Body of pancreas (tissue), 4 donors: Measurements from ENCODE around the gene ZNF528. TPM values are rescaled to one million over a fixed set of nuclear protein-coding genes. Genes with fewer than 3 reads are reported as not detected.

Source experiments
- ATAC-seq: fragments of 150-250 bp; one replicate; pipeline ENCODE4 v1.9.1; 2016
- DNase-seq, 4 donors: peaks; one replicate each; pipeline ENCODE4 v3.0.0-alpha.2; 2019
- H3K27ac ChIP-seq, 4 donors: fragments of 200-600 bp; sonication (generic); 1 replicate in 3 of 4; 2 replicates in 1 of 4; pipeline versions ENCODE4 v1.5.1 to v1.6.1; 2016 to 2019; ENCODE audit warnings: mild to moderate bottlenecking in 1 of 4, mixed read lengths in 1 of 4, moderate library complexity in 1 of 4
- H3K27me3 ChIP-seq, 2 donors: fragments of 200-600 bp; sonication (generic); one replicate each; pipeline ENCODE4 v1.6.0; 2016; ENCODE audit warnings: mild to moderate bottlenecking in 1 of 2
- H3K36me3 ChIP-seq, 2 donors: fragments of 200-600 bp; sonication (generic); replicated peaks in 1 of 2; 2 replicates each; pipeline ENCODE4 v1.5.1; 2016; ENCODE audit warnings: low read depth in 2 of 2; ENCODE audit not compliant: insufficient read depth in 1 of 2
- H3K4me1 ChIP-seq: fragments of 200-600 bp; sonication (generic); one replicate; pipeline ENCODE4 v1.6.0; 2016
- H3K4me3 ChIP-seq, 2 donors: fragments of 200-600 bp; sonication (generic); 1 replicate in 1 of 2; 2 replicates in 1 of 2; pipeline ENCODE4 v1.5.1; 2016 to 2019
- H3K9me3 ChIP-seq, 3 donors: fragments of 200-600 bp; sonication (generic); 1 replicate in 2 of 3; 2 replicates in 1 of 3; pipeline ENCODE4 v1.5.1; 2016
- POLR2A ChIP-seq, 3 donors: fragments of 450-650 bp; IDR thresholded peaks; one replicate each; pipeline ENCODE4 v1.6.1; 2016; ENCODE audit warnings: antibody characterized with exemption in 3 of 3, mild to moderate bottlenecking in 2 of 3
- WGBS, 2 donors: methylation state at CpG; one replicate each; pipeline ENCODE4 v1.1.5; 2017; 5-methylcytosine and 5-hydroxymethylcytosine counted together
- intact Hi-C: fragments of 100-400 bp; cut with DNase I; formaldehyde crosslinking; loops from one replicate; pipeline ENCODE4 v1.15.1; 2023
- total RNA-seq, 2 donors: library from RNA; depleted of rRNA; stranded (reverse); fragments of >200 nt; gene quantifications; one replicate each; pipeline ENCODE4 v1.1.0, GENCODE V29; 2016
- TF ChIP-seq, protein P1 (sequence below), 7 experiments: fragments of 450-650 bp in 4 of 7; fragments of 200-600 bp in 3 of 7; sonication (generic) in 3 of 7; IDR thresholded peaks; one replicate each; pipeline ENCODE4 v1.5.1; 2016 to 2019; ENCODE audit warnings: antibody characterized with exemption in 7 of 7

ZNF528 gene
- total RNA-seq, 2 donors from 2014 or later: 6.9 to 13.7 TPM

DNA sequence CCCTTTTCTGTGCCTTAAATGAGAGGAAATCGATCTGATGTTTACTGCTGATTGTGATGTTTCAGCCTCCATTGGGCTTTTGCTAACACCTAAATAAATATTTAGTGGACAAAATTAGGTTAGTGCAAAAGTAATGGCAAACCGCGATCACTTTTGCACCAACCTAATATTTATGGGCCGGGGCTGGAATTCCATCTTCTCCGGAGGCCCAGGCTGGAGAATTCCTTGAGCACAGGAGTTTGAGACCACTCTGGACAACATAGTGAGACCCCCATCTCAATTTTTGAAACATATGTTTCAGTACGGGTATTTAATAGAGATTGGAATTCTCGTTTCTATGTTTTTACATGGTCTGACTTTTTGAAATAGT lies 27.3 kb upstream of the ZNF528 start:
- Histone ChIP-seq H3K4me1 (peaks cover 5% of the 10 kb centered on the region), H3K36me3 (peaks cover 2 to 7% of the 10 kb centered on the region in 2 donors), H3K27ac (peak overlapping the region; percentile 55 to 95 (median 81)), H3K27me3 (no peaks in the 10 kb centered on the region), H3K4me3 (peak overlapping the region; percentile 56 to 76), H3K9me3 (peaks cover 0 to 17% (median 0%) of the 10 kb centered on the region in 3 donors)
- DNase-seq: no peak
- intact Hi-C loops: no loop called here
- ATAC-seq: no peak
- no peak for TF ChIP-seq POLR2A (IDR thresholded peaks at IDR 0.05)
- TF ChIP-seq, protein P1, sequence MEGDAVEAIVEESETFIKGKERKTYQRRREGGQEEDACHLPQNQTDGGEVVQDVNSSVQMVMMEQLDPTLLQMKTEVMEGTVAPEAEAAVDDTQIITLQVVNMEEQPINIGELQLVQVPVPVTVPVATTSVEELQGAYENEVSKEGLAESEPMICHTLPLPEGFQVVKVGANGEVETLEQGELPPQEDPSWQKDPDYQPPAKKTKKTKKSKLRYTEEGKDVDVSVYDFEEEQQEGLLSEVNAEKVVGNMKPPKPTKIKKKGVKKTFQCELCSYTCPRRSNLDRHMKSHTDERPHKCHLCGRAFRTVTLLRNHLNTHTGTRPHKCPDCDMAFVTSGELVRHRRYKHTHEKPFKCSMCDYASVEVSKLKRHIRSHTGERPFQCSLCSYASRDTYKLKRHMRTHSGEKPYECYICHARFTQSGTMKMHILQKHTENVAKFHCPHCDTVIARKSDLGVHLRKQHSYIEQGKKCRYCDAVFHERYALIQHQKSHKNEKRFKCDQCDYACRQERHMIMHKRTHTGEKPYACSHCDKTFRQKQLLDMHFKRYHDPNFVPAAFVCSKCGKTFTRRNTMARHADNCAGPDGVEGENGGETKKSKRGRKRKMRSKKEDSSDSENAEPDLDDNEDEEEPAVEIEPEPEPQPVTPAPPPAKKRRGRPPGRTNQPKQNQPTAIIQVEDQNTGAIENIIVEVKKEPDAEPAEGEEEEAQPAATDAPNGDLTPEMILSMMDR (IDR thresholded peaks at IDR 0.05): no peak
- 27 to 33% methylated on average over 7 of the region's 7 CpGs for WGBS, 2 donors

DNA sequence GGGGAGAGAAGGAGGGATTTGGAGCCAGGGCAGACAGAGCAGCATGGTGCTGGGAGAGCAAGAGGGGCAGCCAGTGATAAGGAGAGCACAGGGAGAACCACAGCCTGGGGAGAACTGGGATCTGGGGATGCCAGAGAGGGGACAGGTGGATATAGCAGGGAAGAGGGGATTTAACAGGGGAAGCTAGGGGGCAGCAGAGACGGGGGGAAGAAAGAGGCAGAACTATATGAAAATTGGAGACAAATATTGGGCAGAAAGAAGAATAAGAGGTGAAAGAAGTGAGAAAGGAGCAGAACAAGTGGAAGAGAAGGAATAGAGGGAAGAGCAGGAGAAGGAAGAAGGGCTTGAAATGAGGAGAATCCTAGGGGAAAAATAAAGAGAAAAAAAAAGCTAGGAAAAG lies 6.5 kb upstream of the ZNF528 start:
- Histone ChIP-seq H3K4me1 (no peaks in the 10 kb centered on the region), H3K27ac (no peak overlapping the region), H3K27me3 (no peaks in the 10 kb centered on the region), H3K36me3 (no peaks in the 10 kb centered on the region), H3K4me3 (no peak overlapping the region), H3K9me3 (peaks cover 0 to 46% (median 2%) of the 10 kb centered on the region in 3 donors)
- no peak for DNase-seq
- 50 to 67% methylated on average over 1 of the region's 1 CpG for WGBS, 2 donors
- no peak for ATAC-seq
- TF ChIP-seq POLR2A (IDR thresholded peaks at IDR 0.05): no peak
- TF ChIP-seq, protein P1 (IDR thresholded peaks at IDR 0.05): no peak
- intact Hi-C loops: no loop called here

GRCh38 chr19:52398081-52398441 lies 412 bp downstream of the ZNF528 start:
- 3 to 4% methylated on average over 14 of the region's 14 CpGs for WGBS, 2 donors
- H3K27me3 ChIP-seq: no peaks in the 10 kb centered on the region
- H3K27ac ChIP-seq: peak overlapping the region in 3 of 4 donors; percentile 20 to 62 (median 60)
- TF ChIP-seq, protein P1 (IDR thresholded peaks at IDR 0.05): no peak
- peak in 2 of 3 donors; percentile 3 to 4 for TF ChIP-seq POLR2A (IDR thresholded peaks at IDR 0.05)
- intact Hi-C loops: no loop called here
- DNase-seq: peak in 2 of 4 donors; percentile 2 to 5
- no peak for ATAC-seq
- H3K36me3 ChIP-seq: peaks cover 6 to 9% of the 10 kb centered on the region in 2 donors
- peaks cover 0 to 4% (median 0%) of the 10 kb centered on the region in 3 donors for H3K9me3 ChIP-seq
- peak overlapping the region; percentile 36 to 53 for H3K4me3 ChIP-seq
- H3K4me1 ChIP-seq: peaks cover 15% of the 10 kb centered on the region

DNA sequence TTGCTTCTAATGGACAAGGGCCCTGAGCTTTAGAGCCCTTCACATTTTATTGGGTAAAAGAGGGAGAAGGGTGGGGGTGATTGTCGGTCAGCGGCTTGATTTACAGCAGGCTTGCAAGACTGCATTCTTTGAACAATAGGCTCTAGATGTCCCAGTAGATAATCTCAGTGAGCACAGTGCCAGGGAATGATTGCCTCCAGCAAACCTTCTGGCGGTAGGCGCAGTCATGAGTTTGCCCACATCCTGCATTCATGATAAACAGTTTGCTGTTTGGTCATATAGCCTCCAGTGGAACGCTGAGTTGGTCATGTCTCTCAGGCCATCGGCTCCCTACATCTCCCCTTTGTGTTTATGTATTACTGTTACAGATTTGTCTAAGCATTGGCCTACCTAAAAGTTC lies 12.6 kb downstream of the ZNF528 start:
- WGBS, 2 donors: 97 to 98% methylated on average over 6 of the region's 6 CpGs
- Histone ChIP-seq H3K27ac (no peak overlapping the region), H3K4me1 (no peaks in the 10 kb centered on the region), H3K4me3 (no peak overlapping the region), H3K9me3 (peaks cover 0 to 46% (median 0%) of the 10 kb centered on the region in 3 donors), H3K27me3 (no peaks in the 10 kb centered on the region), H3K36me3 (peaks cover 30% of the 10 kb centered on the region in 2 donors)
- intact Hi-C loops: no loop called here
- ATAC-seq (no peak), DNase-seq (no peak)
- TF ChIP-seq, protein P1 (IDR thresholded peaks at IDR 0.05): no peak
- TF ChIP-seq POLR2A (IDR thresholded peaks at IDR 0.05): no peak

DNA sequence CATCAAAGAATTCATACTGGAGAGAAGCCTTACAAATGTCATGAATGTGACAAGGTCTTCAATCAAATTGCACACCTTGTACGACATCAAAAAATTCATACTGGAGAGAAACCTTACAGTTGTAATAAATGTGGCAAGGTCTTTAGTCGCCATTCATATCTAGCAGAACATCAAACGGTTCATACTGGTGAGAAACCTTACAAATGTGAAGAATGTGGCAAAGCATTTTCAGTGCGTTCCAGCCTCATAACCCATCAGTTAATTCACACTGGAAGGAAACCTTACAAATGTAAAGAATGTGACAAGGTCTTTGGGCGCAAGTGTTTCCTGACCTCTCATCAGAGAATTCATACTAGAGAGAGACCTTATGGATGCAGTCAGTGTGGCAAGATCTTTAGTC lies 18.1 kb downstream of the ZNF528 start:
- H3K4me3 ChIP-seq: no peak overlapping the region
- H3K27ac ChIP-seq: no peak overlapping the region
- no peaks in the 10 kb centered on the region for H3K27me3 ChIP-seq
- peaks cover 0 to 62% (median 0%) of the 10 kb centered on the region in 3 donors for H3K9me3 ChIP-seq
- ATAC-seq (no peak), DNase-seq (no peak)
- TF ChIP-seq POLR2A (IDR thresholded peaks at IDR 0.05): no peak
- H3K4me1 ChIP-seq: no peaks in the 10 kb centered on the region
- intact Hi-C loops: no loop called here
- 82 to 90% methylated on average over 5 of the region's 5 CpGs for WGBS, 2 donors
- peaks cover 0 to 8% of the 10 kb centered on the region in 2 donors for H3K36me3 ChIP-seq
